ENCODE results near the gene ST6GALNAC5. TPM values are rescaled to one million over a fixed set of nuclear protein-coding genes. Genes with fewer than 3 reads are reported as not detected.
A peak's percentile ranks its signal among the peaks of the same experiment; 100 is the strongest.
"Not testable (repeated sequence)": the region's sequence is repeated elsewhere in the genome, so short reads cannot be mapped to it uniquely, and the experiment has no call there.

Gene ST6GALNAC5
- total RNA-seq, 1 donor from 2014 or later, result 1.3 TPM

- TF ChIP-seq, protein P1, sequence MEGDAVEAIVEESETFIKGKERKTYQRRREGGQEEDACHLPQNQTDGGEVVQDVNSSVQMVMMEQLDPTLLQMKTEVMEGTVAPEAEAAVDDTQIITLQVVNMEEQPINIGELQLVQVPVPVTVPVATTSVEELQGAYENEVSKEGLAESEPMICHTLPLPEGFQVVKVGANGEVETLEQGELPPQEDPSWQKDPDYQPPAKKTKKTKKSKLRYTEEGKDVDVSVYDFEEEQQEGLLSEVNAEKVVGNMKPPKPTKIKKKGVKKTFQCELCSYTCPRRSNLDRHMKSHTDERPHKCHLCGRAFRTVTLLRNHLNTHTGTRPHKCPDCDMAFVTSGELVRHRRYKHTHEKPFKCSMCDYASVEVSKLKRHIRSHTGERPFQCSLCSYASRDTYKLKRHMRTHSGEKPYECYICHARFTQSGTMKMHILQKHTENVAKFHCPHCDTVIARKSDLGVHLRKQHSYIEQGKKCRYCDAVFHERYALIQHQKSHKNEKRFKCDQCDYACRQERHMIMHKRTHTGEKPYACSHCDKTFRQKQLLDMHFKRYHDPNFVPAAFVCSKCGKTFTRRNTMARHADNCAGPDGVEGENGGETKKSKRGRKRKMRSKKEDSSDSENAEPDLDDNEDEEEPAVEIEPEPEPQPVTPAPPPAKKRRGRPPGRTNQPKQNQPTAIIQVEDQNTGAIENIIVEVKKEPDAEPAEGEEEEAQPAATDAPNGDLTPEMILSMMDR (conservative IDR thresholded peaks at IDR 0.05; ENCODE audit: low read depth, low read length), result no peak
- H3K4me3 ChIP-seq (ENCODE audit: low read depth, low read length), result no peak overlapping the region
- no peak for DNase-seq (ENCODE audit: low read depth)
These were observed 5.7 kb downstream of the ST6GALNAC5 start for GRCh38 chr1:76872944-76873343.

GRCh38 chr1:76876655-76877395 lies 9.5 kb downstream of the ST6GALNAC5 start:
- DNase-seq (ENCODE audit: low read depth), result no peak
- TF ChIP-seq, protein P1 (conservative IDR thresholded peaks at IDR 0.05; ENCODE audit: low read depth, low read length), result no peak
- H3K4me3 ChIP-seq (ENCODE audit: low read depth, low read length), result no peak overlapping the region

DNA sequence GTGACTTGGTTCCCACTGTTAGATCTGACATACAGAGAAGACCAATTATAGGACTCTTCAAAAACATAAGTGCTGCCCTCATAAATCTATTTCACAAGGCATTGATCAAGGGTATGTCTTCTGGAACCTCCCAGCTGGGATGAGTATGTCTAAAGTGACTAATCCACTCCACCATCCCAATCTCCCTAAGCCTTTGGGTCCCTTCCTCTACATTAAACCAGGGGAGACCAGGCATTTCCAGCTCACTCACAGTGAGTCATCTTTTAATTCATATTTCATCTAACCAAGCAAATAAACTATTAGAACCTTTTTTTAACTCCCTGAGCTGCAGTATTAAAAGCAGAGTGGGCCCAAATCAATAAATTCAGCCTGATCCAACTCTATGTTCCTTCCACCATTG lies 11.7 kb downstream of the ST6GALNAC5 start:
- not testable (repeated sequence) for DNase-seq (ENCODE audit: low read depth); H3K4me3 ChIP-seq (ENCODE audit: low read depth, low read length)

- TF ChIP-seq, protein P1 (conservative IDR thresholded peaks at IDR 0.05; ENCODE audit: low read depth, low read length), result no peak
- no peak for DNase-seq (ENCODE audit: low read depth)
- H3K4me3 ChIP-seq (ENCODE audit: low read depth, low read length), result no peak overlapping the region
These were observed 14.5 kb downstream of the ST6GALNAC5 start for GRCh38 chr1:76881762-76882161.

DNA sequence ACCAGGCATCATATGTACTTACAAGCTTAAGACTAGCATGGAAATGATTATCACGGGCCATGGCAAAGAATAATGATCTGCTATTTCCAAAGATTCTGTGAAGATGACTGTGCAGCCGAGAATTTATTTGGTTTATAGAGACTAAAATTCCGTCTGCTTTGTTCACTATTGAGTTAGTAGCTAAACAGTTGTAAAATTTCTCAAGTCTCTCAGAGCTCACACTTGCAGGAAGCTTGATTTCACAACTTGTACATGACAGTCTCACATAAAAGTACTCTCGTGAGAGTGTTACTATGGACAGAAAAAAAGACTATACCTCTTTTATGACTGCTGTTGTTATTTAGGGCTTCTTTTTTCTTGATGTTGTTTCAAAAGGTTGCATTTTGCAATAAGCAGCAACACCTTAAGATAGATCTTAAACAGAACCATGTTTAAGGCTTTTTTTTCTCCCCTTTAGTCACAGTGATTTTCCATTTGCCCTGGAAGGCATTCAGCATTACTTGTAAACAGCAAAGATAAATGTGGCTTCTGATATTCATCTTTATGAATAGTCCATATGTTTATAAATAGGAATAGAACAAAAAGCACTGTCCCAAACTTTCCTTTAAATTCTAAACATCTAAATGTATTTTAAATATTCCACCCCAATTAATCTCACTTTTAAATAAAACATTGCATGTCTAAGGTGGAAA lies 24.8 kb downstream of the ST6GALNAC5 start:
- H3K4me3 ChIP-seq (ENCODE audit: low read depth, low read length), result no peak overlapping the region
- TF ChIP-seq, protein P1 (conservative IDR thresholded peaks at IDR 0.05; ENCODE audit: low read depth, low read length), result no peak
- DNase-seq (ENCODE audit: low read depth), result no peak

DNA sequence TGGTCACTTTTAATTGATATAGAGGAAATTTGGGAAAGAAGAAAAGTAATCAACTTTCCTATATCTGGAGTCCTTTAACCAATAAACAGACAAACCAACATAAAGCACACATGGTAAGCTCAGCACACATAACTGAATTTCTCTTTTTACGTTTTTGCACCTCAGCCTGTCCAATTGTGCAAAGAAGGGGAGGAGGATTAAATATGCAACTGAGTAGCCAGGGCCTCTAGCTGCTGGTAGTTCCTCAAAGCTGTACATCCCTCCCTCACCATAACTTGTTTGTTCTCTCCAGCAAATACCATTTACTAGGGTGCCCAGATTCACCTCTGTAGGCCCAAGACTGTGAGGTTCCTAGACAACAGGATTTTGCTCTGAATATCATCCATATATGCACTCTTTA lies 25.4 kb downstream of the ST6GALNAC5 start:
- DNase-seq (ENCODE audit: low read depth), result no peak
- H3K4me3 ChIP-seq (ENCODE audit: low read depth, low read length), result no peak overlapping the region
- TF ChIP-seq, protein P1 (conservative IDR thresholded peaks at IDR 0.05; ENCODE audit: low read depth, low read length), result no peak

- no peak for DNase-seq (ENCODE audit: low read depth)
- no peak overlapping the region for H3K4me3 ChIP-seq (ENCODE audit: low read depth, low read length)
- TF ChIP-seq, protein P1 (conservative IDR thresholded peaks at IDR 0.05; ENCODE audit: low read depth, low read length), result peak; percentile 97
These were observed 34.0 kb downstream of the ST6GALNAC5 start for GRCh38 chr1:76901158-76901767.

Data from epithelial cell of proximal tubule (primary cell).